Keratinocyte (primary cell): Measurements from ENCODE around the gene CNOT4. TPM values are rescaled to one million over a fixed set of nuclear protein-coding genes. Genes with fewer than 3 reads are reported as not detected.

ENCODE experiments used
- DNase-seq: peaks from one replicate; pipeline ENCODE4 v3.0.0-alpha.2; 2011; ENCODE audit warnings: low read depth, missing footprints, low spot score
- FAIRE-seq: peaks from 2 replicates; lab custom pipeline; 2011; peaks lifted over from hg19 to GRCh38; lab: Jason Lieb, UNC
- H2AFZ ChIP-seq: 2 replicates; pipeline ENCODE4 v1.6.0; 2012; ENCODE audit warnings: low read length, control low read depth, inconsistent platforms; ENCODE audit not compliant: control insufficient read depth
- H3K27ac ChIP-seq: 2 replicates; pipeline ENCODE4 v1.5.1; 2011; ENCODE audit warnings: low read length; ENCODE audit not compliant: control insufficient read depth, insufficient read depth
- H3K27me3 ChIP-seq: 3 replicates; pipeline ENCODE4 v1.6.0; 2011; ENCODE audit warnings: low read length; ENCODE audit not compliant: control insufficient read depth, insufficient read depth; ENCODE audit errors: extremely low read depth
- H3K36me3 ChIP-seq, 2 experiments: 2 replicates in 1 of 2; 3 replicates in 1 of 2; pipeline ENCODE4 v1.5.1; 2011; ENCODE audit warnings: low read length in 2 of 2, mild to moderate bottlenecking in 1 of 2; ENCODE audit not compliant: control insufficient read depth in 2 of 2, insufficient read depth in 2 of 2; ENCODE audit errors: extremely low read depth in 1 of 2
- H3K4me1 ChIP-seq: 3 replicates; pipeline ENCODE4 v1.5.1; 2011; ENCODE audit warnings: low read length; ENCODE audit not compliant: control insufficient read depth, insufficient read depth; ENCODE audit errors: extremely low read depth
- H3K4me2 ChIP-seq: 3 replicates; pipeline ENCODE4 v1.6.0; 2011; ENCODE audit warnings: low read depth, low read length; ENCODE audit not compliant: control insufficient read depth, insufficient read depth; ENCODE audit errors: extremely low read depth
- H3K4me3 ChIP-seq, 3 experiments: fragments of 200-600 bp in 1 of 3; sonication (generic) in 1 of 3; 2 replicates in 2 of 3; 3 replicates in 1 of 3; pipeline ENCODE4 v1.5.1; 2011 to 2016; ENCODE audit warnings: low read length in 3 of 3, mild to moderate bottlenecking in 3 of 3, control low read depth in 2 of 3, inconsistent platforms in 1 of 3, low read depth in 1 of 3, mixed read lengths in 1 of 3, mixed run types in 1 of 3, moderate library complexity in 1 of 3; ENCODE audit not compliant: control insufficient read depth in 2 of 3, insufficient read depth in 2 of 3; ENCODE audit errors: extremely low read depth in 1 of 3
- H3K79me2 ChIP-seq: 2 replicates; pipeline ENCODE4 v1.6.0; 2012; ENCODE audit warnings: low read length; ENCODE audit not compliant: control insufficient read depth, insufficient read depth
- H3K9ac ChIP-seq: 3 replicates; pipeline ENCODE4 v1.6.0; 2011; ENCODE audit warnings: low read length; ENCODE audit not compliant: control insufficient read depth, insufficient read depth; ENCODE audit errors: extremely low read depth
- H3K9me1 ChIP-seq: 3 replicates; pipeline ENCODE4 v1.6.0; 2011; ENCODE audit warnings: low read length; ENCODE audit not compliant: control insufficient read depth, insufficient read depth; ENCODE audit errors: extremely low read depth
- H3K9me3 ChIP-seq: 2 replicates; pipeline ENCODE4 v1.5.1; 2012; ENCODE audit warnings: low read depth, low read length; ENCODE audit not compliant: control insufficient read depth
- H4K20me1 ChIP-seq: 3 replicates; pipeline ENCODE4 v1.6.0; 2011; ENCODE audit warnings: low read length; ENCODE audit not compliant: control insufficient read depth, insufficient read depth; ENCODE audit errors: extremely low read depth
- CTCF ChIP-seq, 3 experiments: IDR thresholded peaks in 1 of 3; conservative IDR thresholded peaks in 1 of 3; optimal IDR thresholded peaks in 1 of 3; 2 replicates in 2 of 3; 3 replicates in 1 of 3; pipeline versions ENCODE3 to v1.5.1; 2011; ENCODE audit warnings: low read length in 3 of 3, mild to moderate bottlenecking in 3 of 3, moderate library complexity in 2 of 3, control low read depth in 1 of 3, inconsistent platforms in 1 of 3; ENCODE audit not compliant: insufficient read depth in 2 of 3; ENCODE audit errors: extremely low read depth in 1 of 3
- EZH2 ChIP-seq: IDR thresholded peaks from one replicate; pipeline ENCODE4 v1.6.1; 2012; ENCODE audit warnings: inconsistent platforms, mild to moderate bottlenecking, low read length, moderate library complexity
- dilution Hi-C: fragments of 300-500 bp; cut with MboI; formaldehyde crosslinking; loops from one replicate; pipeline ENCODE4 v1.7.0; 2020; ENCODE audit warnings: low sequenced_read_pairs; ENCODE audit not compliant: extremely low pct_ligation_motif_present
- polyA plus RNA-seq, 5 experiments: library from polyadenylated mRNA; depleted of rRNA in 3 of 5; stranded (reverse) in 3 of 5; stranded (forward) in 1 of 5; unstranded in 1 of 5; fragments of >200 nt; gene quantifications; 1 replicate in 1 of 5; 2 replicates in 3 of 5; 3 replicates in 1 of 5; pipeline versions ENCODE4 v1.2.1 to v1.2.3, GENCODE V29; 2011 to 2012; ENCODE audit warnings: missing spikeins in 2 of 5, low read depth in 1 of 5, low replicate concordance in 1 of 5

Gene CNOT4
- polyA plus RNA-seq, 1 donor (not counting 4 experiments of a cell fraction or from before 2014, with no cell fraction given): 11.4 TPM

- FAIRE-seq: no peak
These were observed 7.2 kb upstream of the CNOT4 start for GRCh38 chr7:135517060-135517459.

GRCh38 chr7:135514856-135515255, 5.0 kb upstream of the CNOT4 start:
- H3K4me1 ChIP-seq: peaks cover 7% of the 10 kb centered on the region
- FAIRE-seq (no peak), DNase-seq (no peak)
- no peak overlapping the region for H3K4me3 ChIP-seq
- peaks cover under 1% of the 10 kb centered on the region for H3K79me2 ChIP-seq
- H3K4me2 ChIP-seq: no peak overlapping the region
- TF ChIP-seq CTCF (optimal IDR thresholded peaks at IDR 0.05 in 1 of 3, IDR thresholded peaks at IDR 0.05 in 1 of 3, conservative IDR thresholded peaks at IDR 0.05 in 1 of 3; ENCODE audit: extremely low read depth in 1 of 3, insufficient read depth in 2 of 3, low read length in 3 of 3): no peak
- no peak for TF ChIP-seq EZH2
- H3K36me3 ChIP-seq: no peaks in the 10 kb centered on the region
- dilution Hi-C loops: no loop called here
- H2AFZ ChIP-seq: no peak overlapping the region
- no peaks in the 10 kb centered on the region for H3K9me1 ChIP-seq
- no peaks in the 10 kb centered on the region for H4K20me1 ChIP-seq
- H3K27ac ChIP-seq: no peak overlapping the region
- no peaks in the 10 kb centered on the region for H3K27me3 ChIP-seq
- H3K9me3 ChIP-seq: no peaks in the 10 kb centered on the region
- no peak overlapping the region for H3K9ac ChIP-seq

More at GRCh38 chr7:135517060-135517459, 7.2 kb upstream of the CNOT4 start:
- no peak for TF ChIP-seq EZH2
- no peak for TF ChIP-seq CTCF (optimal IDR thresholded peaks at IDR 0.05 in 1 of 3, IDR thresholded peaks at IDR 0.05 in 1 of 3, conservative IDR thresholded peaks at IDR 0.05 in 1 of 3; ENCODE audit: extremely low read depth in 1 of 3, insufficient read depth in 2 of 3, low read length in 3 of 3)
- Histone ChIP-seq H3K9ac (no peak overlapping the region), H3K27me3 (no peaks in the 10 kb centered on the region), H3K79me2 (no peaks in the 10 kb centered on the region), H3K27ac (no peak overlapping the region), H2AFZ (no peak overlapping the region), H3K9me1 (no peaks in the 10 kb centered on the region), H3K4me2 (no peak overlapping the region), H3K4me3 (no peak overlapping the region), H3K4me1 (no peaks in the 10 kb centered on the region), H4K20me1 (no peaks in the 10 kb centered on the region), H3K36me3 (no peaks in the 10 kb centered on the region), H3K9me3 (no peaks in the 10 kb centered on the region)
- DNase-seq: no peak
- dilution Hi-C loops: no loop called here
